Testis (tissue), 3 donors: ENCODE measurements around the gene OTOA. TPM values are rescaled to one million over a fixed set of nuclear protein-coding genes. Genes with fewer than 3 reads are reported as not detected.

ENCODE experiments used
- DNase-seq: peaks from one replicate; pipeline ENCODE4 v3.0.0-alpha.2; 2019
- H3K27ac ChIP-seq, 2 donors: fragments of 200-600 bp; sonication (generic); one replicate each; pipeline ENCODE4 v1.5.1; 2019
- H3K27me3 ChIP-seq: fragments of 200-600 bp; sonication (generic); one replicate; pipeline ENCODE4 v1.5.1; 2019
- H3K36me3 ChIP-seq: fragments of 200-600 bp; sonication (generic); one replicate; pipeline ENCODE4 v1.5.1; 2017; ENCODE audit warnings: low read depth; ENCODE audit errors: missing control alignments
- H3K4me1 ChIP-seq: fragments of 200-600 bp; sonication (generic); one replicate; pipeline ENCODE4 v1.5.1; 2019
- H3K4me3 ChIP-seq, 2 donors: fragments of 200-600 bp; sonication (generic); one replicate each; pipeline ENCODE4 v1.5.1; 2017 to 2019
- H3K9me3 ChIP-seq: fragments of 200-600 bp; sonication (generic); one replicate; pipeline ENCODE4 v1.5.1; 2017
- POLR2A ChIP-seq: fragments of 450-650 bp; IDR thresholded peaks from one replicate; pipeline ENCODE4 v1.6.1; 2017; ENCODE audit warnings: antibody characterized with exemption, mild to moderate bottlenecking, moderate library complexity
- WGBS, 2 donors: methylation state at CpG; one replicate each; pipeline ENCODE4 v1.1.5; 2018; 5-methylcytosine and 5-hydroxymethylcytosine counted together
- intact Hi-C: fragments of 100-400 bp; cut with DNase I; formaldehyde crosslinking; loops from one replicate; pipeline ENCODE4 v1.15.1; 2023; ENCODE audit warnings: low total_unique reads
- polyA plus RNA-seq: library from polyadenylated mRNA; stranded (reverse); fragments of 350-450 nt; fragmentation: Illumina TruSeq; extraction: RNeasy Lipid Tissue Mini Kit (QIAGEN cat#74804); gene quantifications from one replicate; pipeline ENCODE4 v1.2.3, GENCODE V29; 2014; ENCODE audit warnings: low read depth, low replicate concordance; ENCODE audit not compliant: insufficient read depth
- total RNA-seq, 2 donors: library from RNA; depleted of rRNA; stranded (reverse); fragments of >200 nt; gene quantifications; one replicate each; pipeline ENCODE4 v1.2.3, GENCODE V29; 2016
- TF ChIP-seq, protein P1 (sequence below), 3 experiments: fragments of 450-650 bp in 2 of 3; fragments of 200-600 bp in 1 of 3; sonication (generic) in 1 of 3; IDR thresholded peaks; one replicate each; pipeline ENCODE4 v1.5.1; 2016 to 2019; ENCODE audit warnings: antibody characterized with exemption in 3 of 3, mild to moderate bottlenecking in 2 of 3, moderate library complexity in 1 of 3

Gene OTOA
- total and polyA plus RNA-seq, 3 donors from 2014 or later, result 6.5 to 19.7 (median 11.2) TPM

DNA sequence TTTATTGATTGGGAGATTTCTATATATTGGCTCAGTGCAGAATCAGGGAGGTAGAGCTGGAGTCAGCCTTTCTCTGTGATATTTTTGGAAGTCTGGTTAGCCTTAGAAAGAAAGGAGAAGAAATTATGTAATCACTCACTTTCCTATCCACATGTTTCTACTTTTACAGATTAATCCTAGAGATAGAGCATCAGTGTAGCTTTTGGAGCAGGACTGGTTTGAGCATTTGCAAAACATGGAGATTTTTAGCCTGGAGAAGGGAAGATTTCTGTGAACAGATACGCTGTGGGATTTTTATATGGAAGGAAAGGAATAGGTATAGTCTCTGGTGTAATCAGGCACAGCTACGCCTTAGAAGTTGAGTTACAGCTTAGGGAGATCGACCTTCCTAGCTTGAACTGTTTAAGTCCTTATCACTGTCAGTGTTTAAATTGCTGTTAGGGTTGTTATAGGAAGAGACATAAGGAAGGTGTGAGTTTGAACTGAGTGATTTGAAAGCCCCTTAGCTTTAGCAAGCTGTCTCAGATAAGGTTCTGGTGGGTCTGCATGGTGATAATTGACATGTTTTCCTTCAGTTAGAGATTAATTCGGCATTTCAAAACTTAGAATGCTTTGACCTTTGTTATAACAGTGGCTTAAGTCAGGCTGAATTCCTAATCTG, 43.9 kb upstream of the OTOA start:
- no peak for TF ChIP-seq POLR2A
- TF ChIP-seq, protein P1, sequence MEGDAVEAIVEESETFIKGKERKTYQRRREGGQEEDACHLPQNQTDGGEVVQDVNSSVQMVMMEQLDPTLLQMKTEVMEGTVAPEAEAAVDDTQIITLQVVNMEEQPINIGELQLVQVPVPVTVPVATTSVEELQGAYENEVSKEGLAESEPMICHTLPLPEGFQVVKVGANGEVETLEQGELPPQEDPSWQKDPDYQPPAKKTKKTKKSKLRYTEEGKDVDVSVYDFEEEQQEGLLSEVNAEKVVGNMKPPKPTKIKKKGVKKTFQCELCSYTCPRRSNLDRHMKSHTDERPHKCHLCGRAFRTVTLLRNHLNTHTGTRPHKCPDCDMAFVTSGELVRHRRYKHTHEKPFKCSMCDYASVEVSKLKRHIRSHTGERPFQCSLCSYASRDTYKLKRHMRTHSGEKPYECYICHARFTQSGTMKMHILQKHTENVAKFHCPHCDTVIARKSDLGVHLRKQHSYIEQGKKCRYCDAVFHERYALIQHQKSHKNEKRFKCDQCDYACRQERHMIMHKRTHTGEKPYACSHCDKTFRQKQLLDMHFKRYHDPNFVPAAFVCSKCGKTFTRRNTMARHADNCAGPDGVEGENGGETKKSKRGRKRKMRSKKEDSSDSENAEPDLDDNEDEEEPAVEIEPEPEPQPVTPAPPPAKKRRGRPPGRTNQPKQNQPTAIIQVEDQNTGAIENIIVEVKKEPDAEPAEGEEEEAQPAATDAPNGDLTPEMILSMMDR (IDR thresholded peaks at IDR 0.05), result no peak
- H3K4me1 ChIP-seq, result no peaks in the 10 kb centered on the region
- H3K27ac ChIP-seq, result no peak overlapping the region
- WGBS, 2 donors, result 91 to 94% methylated on average over 4 of the region's 4 CpGs
- no peak for DNase-seq
- H3K27me3 ChIP-seq, result no peaks in the 10 kb centered on the region
- no peaks in the 10 kb centered on the region for H3K36me3 ChIP-seq
- intact Hi-C loops, result no loop called here
- no peaks in the 10 kb centered on the region for H3K9me3 ChIP-seq
- H3K4me3 ChIP-seq, result no peak overlapping the region

DNA sequence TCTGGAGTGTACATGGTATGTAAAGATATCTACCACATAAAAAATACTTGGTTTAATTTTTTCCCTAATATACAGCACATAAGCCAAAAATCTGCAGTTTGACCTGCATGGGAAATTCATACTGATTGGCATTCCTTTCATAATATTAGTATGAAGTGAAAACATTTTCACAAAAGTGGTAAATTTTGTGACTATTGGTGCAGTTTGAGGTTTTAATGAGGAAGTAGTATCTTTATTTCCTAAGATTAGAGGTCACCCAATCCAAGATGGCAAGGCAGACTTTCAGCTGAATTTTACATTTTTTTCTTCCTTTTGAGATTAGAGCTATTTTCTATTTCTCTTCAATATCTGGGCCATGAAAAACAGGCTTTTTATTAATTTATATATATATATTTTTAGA, 43.2 kb upstream of the OTOA start:
- no peak for DNase-seq
- Histone ChIP-seq H3K27ac (no peak overlapping the region), H3K36me3 (no peaks in the 10 kb centered on the region), H3K4me1 (no peaks in the 10 kb centered on the region), H3K9me3 (no peaks in the 10 kb centered on the region), H3K27me3 (no peaks in the 10 kb centered on the region), H3K4me3 (no peak overlapping the region)
- intact Hi-C loops, result no loop called here
- TF ChIP-seq, protein P1 (IDR thresholded peaks at IDR 0.05), result no peak
- TF ChIP-seq POLR2A, result no peak

DNA sequence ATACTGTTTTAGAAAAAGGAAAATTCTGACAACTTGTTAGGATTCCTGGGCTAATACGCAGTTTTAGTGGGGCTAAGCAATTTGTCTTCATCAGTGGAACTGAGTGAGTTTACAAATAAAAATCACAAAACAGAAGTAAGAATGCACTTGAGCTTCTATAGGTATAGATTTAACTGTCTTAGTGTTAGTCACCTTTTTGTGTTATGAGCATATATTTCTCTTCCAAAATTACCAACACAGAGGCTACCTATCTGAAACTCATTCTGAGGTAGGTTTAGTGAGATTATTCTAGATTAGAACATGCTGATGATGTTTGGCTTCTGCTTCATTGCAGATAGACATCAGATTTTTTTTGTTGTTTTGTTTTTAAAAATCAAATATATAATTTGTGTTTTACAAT, 41.2 kb upstream of the OTOA start:
- Histone ChIP-seq H3K4me3 (no peak overlapping the region), H3K4me1 (no peaks in the 10 kb centered on the region), H3K36me3 (no peaks in the 10 kb centered on the region), H3K27me3 (no peaks in the 10 kb centered on the region), H3K27ac (no peak overlapping the region), H3K9me3 (no peaks in the 10 kb centered on the region)
- intact Hi-C loops, result no loop called here
- no peak for DNase-seq
- TF ChIP-seq, protein P1 (IDR thresholded peaks at IDR 0.05), result no peak
- no peak for TF ChIP-seq POLR2A
- WGBS, 2 donors, result 85 to 98% methylated on average over 1 of the region's 1 CpG

DNA sequence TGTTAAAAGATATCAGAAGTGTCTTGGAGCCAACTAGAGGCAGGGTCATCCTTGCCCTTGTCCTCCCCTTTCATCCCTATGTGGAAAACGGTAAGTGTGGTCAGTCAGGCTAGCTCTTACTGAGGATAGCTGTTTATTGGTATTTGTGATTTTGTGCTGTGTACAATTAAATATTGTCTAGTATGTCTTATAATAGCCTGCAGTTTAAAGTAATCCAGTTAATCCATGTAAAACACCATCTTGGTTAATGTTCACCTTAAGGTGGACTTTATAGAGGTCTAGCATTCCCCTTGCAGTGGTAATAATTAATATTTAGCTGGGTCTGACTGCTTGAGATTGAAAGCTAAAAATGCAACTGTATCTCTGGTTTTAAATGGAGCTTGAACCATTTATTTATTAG, 38.7 kb upstream of the OTOA start:
- TF ChIP-seq, protein P1 (IDR thresholded peaks at IDR 0.05), result no peak
- TF ChIP-seq POLR2A, result no peak
- intact Hi-C loops, result no loop called here
- no peak overlapping the region for H3K27ac ChIP-seq
- 63 to 86% methylated on average over 1 of the region's 1 CpG for WGBS, 2 donors
- no peak for DNase-seq
- no peak overlapping the region for H3K4me3 ChIP-seq
- H3K4me1 ChIP-seq, result no peaks in the 10 kb centered on the region
- no peaks in the 10 kb centered on the region for H3K9me3 ChIP-seq
- H3K27me3 ChIP-seq, result no peaks in the 10 kb centered on the region
- no peaks in the 10 kb centered on the region for H3K36me3 ChIP-seq

DNA sequence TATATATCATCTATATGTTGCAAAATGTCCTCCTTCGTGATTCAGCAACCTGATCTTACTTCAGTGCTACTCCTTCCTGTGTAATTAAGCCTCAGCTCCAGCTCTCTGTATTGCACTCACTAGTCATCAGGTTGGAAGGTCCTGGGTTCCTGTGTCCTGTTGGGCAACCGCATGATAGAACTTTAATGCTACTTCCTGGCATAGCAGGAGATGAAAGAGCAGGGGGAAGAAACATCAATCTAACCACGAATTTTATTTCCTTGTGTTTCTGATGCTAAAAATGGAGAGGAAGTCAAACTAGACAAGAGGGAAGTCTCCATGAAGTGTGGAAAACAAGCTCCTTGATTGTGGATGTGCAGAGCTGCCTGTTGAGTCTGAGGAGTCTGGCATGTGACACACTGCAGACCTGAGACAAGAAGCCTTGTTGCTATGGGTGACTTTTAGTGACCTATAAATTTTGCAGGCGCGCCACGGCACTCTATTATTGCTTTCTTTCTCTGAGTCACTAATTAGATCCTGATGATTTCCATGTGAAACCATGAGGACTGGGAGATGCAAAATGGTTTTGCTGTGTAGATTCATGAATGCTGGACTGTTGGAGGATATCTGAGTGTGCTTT, 37.0 kb upstream of the OTOA start:
- no peak for DNase-seq
- intact Hi-C loops, result no loop called here
- WGBS, 2 donors, result 62 to 68% methylated on average over 6 of the region's 6 CpGs
- no peaks in the 10 kb centered on the region for H3K36me3 ChIP-seq
- H3K9me3 ChIP-seq, result no peaks in the 10 kb centered on the region
- H3K27ac ChIP-seq, result no peak overlapping the region
- no peaks in the 10 kb centered on the region for H3K27me3 ChIP-seq
- TF ChIP-seq, protein P1 (IDR thresholded peaks at IDR 0.05), result no peak
- TF ChIP-seq POLR2A, result no peak
- H3K4me3 ChIP-seq, result no peak overlapping the region
- H3K4me1 ChIP-seq, result no peaks in the 10 kb centered on the region
